Activated naive CD4-positive, alpha-beta T cell (primary cell): ENCODE data around the gene IFT122.
"Not testable (repeated sequence)": the region's sequence is repeated elsewhere in the genome, so short reads cannot be mapped to it uniquely, and the experiment has no call there.

Source experiments
- DNase-seq, 4 experiments: peaks; one replicate each; lab custom pipeline; 2025; lab: John Stamatoyannopoulos, UW

IFT122 gene

DNA sequence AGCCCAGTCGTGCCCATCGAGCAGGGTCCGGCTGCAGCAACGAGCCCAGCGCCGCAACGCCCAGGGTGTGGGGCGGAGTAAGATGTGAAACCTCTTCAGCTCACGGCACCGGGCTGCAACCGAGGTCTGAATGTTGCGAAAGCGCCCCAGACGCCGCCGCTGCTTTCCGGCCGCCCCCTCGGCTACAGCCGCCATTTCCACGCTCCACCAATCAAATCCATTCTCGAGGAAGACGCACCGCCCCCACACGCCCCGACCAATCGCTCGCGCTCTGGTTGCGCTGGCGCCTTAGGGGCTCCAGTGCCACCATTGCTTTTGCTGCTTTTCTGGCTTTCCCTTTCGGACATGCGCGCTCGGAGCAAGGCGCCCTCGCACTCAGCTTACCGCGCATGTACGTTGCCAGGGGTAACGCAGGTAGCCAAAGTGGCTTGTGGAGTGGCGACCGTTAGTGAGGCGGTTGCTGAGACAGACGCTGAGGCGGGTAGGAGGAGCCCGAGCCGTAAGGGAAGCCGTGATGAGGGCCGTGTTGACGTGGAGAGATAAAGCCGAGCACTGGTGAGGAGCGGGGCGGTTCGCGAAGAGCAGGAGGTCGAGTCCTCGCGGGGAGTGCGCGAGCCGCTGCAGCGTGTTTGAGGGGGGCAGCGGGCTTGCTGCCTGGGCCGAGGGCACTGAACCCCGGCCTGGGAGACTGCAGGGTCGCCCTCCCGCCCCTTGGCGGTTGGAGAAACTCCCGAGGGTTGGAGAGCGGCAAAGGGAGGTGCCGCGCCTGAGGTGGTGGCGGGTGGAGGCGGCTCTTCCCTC lies at the start of gene IFT122, which contains the start of gene MBD4:
Gene IFT122, plus strand, starts transcription at position 408 of the 801 bp plus-strand sequence. Its CDS starts 107 bp downstream, at position 515.
Gene MBD4, minus strand, starts transcription at position 132 of the 801 bp plus-strand sequence. Its CDS starts 115 bp downstream, at position 17.
- DNase-seq: peak; percentile 93 to 98 (median 96)

GRCh38 chr3:129391583-129391982 lies 48.4 kb upstream of the IFT122 start:
- not testable (repeated sequence) for DNase-seq

GRCh38 chr3:129392106-129392887 lies 47.7 kb upstream of the IFT122 start:
- DNase-seq: not testable (repeated sequence)

- no peak for DNase-seq
Observed at GRCh38 chr3:129393271-129393670, 46.8 kb upstream of the IFT122 start.

- not testable (repeated sequence) for DNase-seq
Observed at GRCh38 chr3:129393760-129394564, 46.1 kb upstream of the IFT122 start.

DNA sequence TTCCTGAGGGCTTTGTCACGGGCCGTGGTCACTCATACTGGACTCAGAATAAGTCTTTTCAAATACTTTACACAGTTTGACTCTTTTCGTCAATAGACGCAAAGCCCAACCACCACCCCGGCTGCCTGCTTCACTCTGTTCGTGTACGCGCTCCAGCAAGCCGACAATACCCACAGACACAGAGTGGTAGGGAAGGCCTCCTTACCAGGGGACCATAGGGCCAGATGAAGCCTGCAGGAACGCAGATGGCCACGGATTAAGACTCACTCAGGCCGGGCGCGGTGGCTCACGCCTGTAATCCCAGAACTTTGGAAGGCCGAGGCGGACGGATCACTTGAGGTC lies 41.2 kb upstream of the IFT122 start:
- DNase-seq: no peak

DNA sequence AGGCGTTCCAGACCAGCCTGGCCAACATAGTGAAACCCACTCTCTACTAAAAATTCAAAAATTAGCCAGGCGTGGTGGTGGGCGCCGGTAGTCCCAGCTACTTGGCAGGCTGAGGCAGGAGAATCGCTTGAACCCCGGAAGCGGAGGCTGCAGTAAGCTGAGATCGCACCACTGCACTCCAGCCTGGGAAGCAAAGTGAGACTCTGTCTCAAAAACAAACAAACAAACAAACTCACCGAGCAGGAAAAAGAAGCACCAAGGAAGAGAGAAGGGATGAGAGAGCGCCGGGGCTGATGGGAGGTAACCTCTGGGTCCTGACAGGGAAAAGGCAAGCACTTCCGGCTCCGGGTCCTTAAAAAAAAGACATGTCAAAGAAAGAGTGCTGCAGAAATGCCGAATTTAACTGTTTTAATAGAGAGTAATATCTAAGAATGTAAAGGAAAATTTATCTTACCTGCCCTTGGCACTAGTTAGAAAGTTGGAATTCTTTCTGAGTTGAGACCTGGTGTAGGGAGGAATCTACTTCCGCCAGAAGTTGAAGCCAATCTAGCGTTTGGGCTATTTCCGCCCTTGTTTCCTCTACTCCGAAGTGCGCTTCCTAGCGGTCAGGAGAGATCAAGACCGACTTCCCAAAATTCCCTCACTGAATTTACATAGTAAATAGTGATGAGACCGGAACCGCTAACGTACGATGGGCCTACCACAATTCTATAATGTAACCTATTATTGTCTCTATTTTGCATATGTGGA lies 40.7 kb upstream of the IFT122 start:
- peak in 3 of 4 experiments; percentile 15 to 49 (median 45) for DNase-seq

- DNase-seq: no peak
Observed at GRCh38 chr3:129399895-129400357, 40.1 kb upstream of the IFT122 start.

- DNase-seq: no peak
Observed at GRCh38 chr3:129402210-129402609, 37.8 kb upstream of the IFT122 start.

DNA sequence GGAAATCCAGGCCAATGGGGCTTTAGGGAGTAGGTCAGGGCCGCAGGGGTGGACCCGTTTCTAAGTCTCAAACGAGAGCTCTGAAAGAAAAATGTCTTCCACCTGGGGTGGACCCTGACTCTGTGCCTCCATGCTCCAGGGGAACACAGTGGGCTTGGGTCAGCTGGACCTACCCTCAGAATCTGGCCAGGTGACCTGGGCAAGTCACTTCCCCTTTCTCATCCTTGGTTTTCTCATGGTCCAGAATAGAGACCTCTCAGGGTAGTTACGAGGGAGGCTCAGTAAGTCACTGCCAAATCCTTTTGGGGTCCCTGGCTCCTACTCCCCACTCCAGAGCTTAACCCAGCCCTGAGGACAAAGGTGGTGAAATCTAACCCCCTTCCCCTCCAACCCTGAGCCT lies 37.4 kb upstream of the IFT122 start:
- DNase-seq: no peak

GRCh38 chr3:129403450-129403849 lies 36.6 kb upstream of the IFT122 start:
- DNase-seq: no peak

DNA sequence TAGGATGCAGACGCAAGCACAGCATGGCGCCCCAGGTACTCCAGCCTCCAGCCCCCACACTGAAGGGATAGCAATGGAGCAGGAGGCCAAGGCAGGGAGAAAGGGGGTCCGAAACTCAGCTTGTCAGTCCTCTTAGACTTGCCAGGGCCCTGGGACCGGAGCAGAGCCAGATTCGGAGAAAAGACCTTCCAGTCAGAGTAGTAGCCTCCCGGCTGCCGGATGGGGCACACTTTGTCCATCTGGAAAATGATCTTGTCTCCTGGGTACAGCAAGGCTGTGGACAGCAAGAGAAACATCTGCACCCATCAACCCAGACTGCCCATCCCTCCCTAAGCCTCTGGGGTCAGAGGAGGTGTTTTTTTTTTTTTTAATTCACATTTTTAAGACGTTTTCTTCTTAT lies 35.9 kb upstream of the IFT122 start:
- no peak for DNase-seq

DNA sequence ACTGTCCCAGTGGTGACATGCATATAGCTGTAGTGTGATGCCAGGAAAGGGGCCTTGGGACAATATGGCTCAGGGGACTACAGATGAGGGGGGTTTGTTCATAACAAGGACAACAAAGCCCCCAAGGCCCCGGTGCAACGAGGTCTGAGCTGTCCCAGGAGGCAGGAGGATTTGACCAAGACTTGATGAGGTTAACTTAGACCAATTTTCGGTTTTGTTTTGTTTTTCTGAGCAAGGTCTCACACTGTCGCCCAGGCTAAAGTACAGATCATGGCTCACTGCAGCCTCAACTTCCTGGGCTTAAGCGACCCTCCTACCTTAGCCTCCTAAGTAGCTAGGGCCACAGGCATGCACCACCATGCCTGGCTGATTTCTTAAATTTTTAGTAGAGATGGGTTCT lies 35.4 kb upstream of the IFT122 start:
- DNase-seq: no peak

GRCh38 chr3:129409541-129409940 lies 30.5 kb upstream of the IFT122 start:
- no peak for DNase-seq

- no peak for DNase-seq
Observed at GRCh38 chr3:129410971-129411370, 29.1 kb upstream of the IFT122 start.

GRCh38 chr3:129412542-129413198 lies 27.4 kb upstream of the IFT122 start:
- DNase-seq: no peak

GRCh38 chr3:129413238-129413637 lies 26.8 kb upstream of the IFT122 start:
- not testable (repeated sequence) for DNase-seq

DNA sequence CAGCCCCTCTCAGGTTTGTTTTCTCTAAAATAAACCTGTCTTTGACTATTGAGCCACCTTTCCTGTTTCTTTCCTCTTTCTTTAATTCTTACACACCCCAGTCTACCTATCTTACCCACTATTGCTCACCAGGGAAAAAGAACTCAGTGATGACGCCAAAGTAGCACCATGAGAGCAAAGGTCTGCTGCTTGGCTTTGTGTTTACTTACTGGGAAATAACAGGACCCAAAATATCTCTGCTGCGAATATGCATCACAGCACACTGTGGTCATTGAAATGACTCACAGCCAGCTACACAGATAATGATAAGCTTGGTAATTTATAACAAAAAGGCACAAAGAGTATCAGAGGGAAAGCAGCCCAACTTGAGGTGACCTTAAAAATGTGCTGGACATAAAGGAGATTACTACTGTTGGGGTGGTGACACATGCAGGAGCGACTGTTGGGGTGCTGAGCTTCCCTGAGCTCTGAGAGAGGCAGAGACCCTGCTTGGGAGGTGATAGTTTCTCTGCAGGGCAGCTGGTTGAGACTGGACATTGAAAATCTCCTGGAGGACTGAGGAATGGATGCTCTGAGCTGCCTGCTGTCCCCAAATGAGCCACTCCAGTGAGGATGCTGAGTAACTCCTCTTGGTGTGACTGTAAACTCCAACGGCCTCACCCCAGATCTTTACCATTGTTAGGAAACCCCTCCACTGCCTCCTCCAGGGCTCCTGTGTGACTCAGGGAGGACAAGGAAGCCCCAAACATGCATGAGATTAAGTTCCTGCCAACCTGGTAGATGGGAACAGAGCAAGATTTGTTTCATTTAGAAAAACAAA lies 26.1 kb upstream of the IFT122 start:
- DNase-seq: no peak

GRCh38 chr3:129415378-129415777 lies 24.6 kb upstream of the IFT122 start:
- DNase-seq: no peak

DNA sequence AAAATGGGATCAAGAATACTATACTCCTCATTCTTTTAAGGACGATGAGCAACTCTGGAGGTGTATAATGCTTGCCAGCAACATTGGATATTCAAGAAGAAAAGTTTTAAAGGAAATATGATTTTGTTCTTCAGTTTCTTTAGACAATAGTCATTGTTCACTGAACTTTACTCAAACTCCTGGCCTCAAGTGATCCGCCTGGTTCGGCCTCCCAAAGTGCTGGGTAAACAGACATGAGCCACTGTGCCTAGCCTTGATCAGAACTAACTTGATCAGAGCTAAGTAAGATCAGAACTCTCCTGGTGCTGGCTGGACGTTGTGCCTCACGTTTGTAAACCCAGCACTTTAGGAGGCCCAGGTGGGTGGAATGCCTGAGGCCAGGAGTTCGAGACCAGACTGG lies 24.2 kb upstream of the IFT122 start:
- no peak for DNase-seq
